Right lobe of liver (tissue), 4 donors: ENCODE results near the gene IGF2R.

Experiments
- CTCF ChIP-seq, 4 donors: fragments of 200-600 bp in 3 of 4; fragments of 450-650 bp in 1 of 4; IDR thresholded peaks; one replicate each; pipeline versions ENCODE4 v1.5.1 to v1.8.0; 2016 to 2022; ENCODE audit warnings: antibody characterized with exemption in 4 of 4, mild to moderate bottlenecking in 2 of 4
- POLR2A ChIP-seq: fragments of 450-650 bp; IDR thresholded peaks from one replicate; pipeline ENCODE4 v1.6.1; 2017; ENCODE audit warnings: antibody characterized with exemption, mild to moderate bottlenecking
- donor health status: DM: no; HTN: no; CAD: no.
- donor health status: DM: no; HTN: no; CAD: no.
- donor health status: DM: no; HTN: yes; CAD: no.

- TF ChIP-seq CTCF (IDR thresholded peaks at IDR 0.05) = peak; percentile 74 to 79 (median 76)
- TF ChIP-seq POLR2A = no peak
Measured at GRCh38 chr6:160137989-160138835, 169.3 kb downstream of the IGF2R start.
